IPS-20b (cell line): ENCODE data around the gene TGFBRAP1.
"Not testable (repeated sequence)": the region's sequence is repeated elsewhere in the genome, so short reads cannot be mapped to it uniquely, and the experiment has no call there.

Experiments
- H3K27ac ChIP-seq: one replicate; pipeline ENCODE4 v1.5.1; 2013; ENCODE audit warnings: low read length
- H3K27me3 ChIP-seq: 2 replicates; pipeline ENCODE4 v1.6.1; 2013; ENCODE audit warnings: mild to moderate bottlenecking, low read length, inconsistent platforms; ENCODE audit not compliant: insufficient read depth
- H3K36me3 ChIP-seq: 2 replicates; pipeline ENCODE4 v1.6.1; 2013; ENCODE audit warnings: low read depth, mild to moderate bottlenecking, inconsistent platforms, low read length, moderate library complexity; ENCODE audit not compliant: insufficient read depth
- H3K4me1 ChIP-seq: 2 replicates; pipeline ENCODE4 v1.6.1; 2013; ENCODE audit warnings: mild to moderate bottlenecking, control low read depth, inconsistent platforms, low read length, moderate library complexity; ENCODE audit not compliant: insufficient read depth
- H3K4me3 ChIP-seq: 2 replicates; pipeline ENCODE4 v1.5.1; 2013; ENCODE audit warnings: mild to moderate bottlenecking, low read length, inconsistent platforms
- H3K9ac ChIP-seq: 2 replicates; pipeline ENCODE4 v1.6.1; 2013; ENCODE audit warnings: low read depth, mild to moderate bottlenecking, inconsistent platforms, low read length, moderate library complexity
- H3K9me3 ChIP-seq: 2 replicates; pipeline ENCODE4 v1.6.1; 2013; ENCODE audit warnings: mild to moderate bottlenecking, low read depth, low read length, inconsistent platforms; ENCODE audit not compliant: insufficient read depth

The TGFBRAP1 gene

GRCh38 chr2:105339414-105339813, 9.9 kb upstream of the TGFBRAP1 start:
- peaks cover 50% of the 10 kb centered on the region for H3K36me3 ChIP-seq
- H3K9me3 ChIP-seq = no peaks in the 10 kb centered on the region
- H3K27me3 ChIP-seq = no peaks in the 10 kb centered on the region
- H3K9ac ChIP-seq = no peak overlapping the region
- no peak overlapping the region for H3K27ac ChIP-seq
- H3K4me3 ChIP-seq = 0 out of 2 replicates have a peak overlapping the region, but pooled peaks have one; percentile 98
- peaks cover 3% of the 10 kb centered on the region; the same call in 1 of the 2 replicates for H3K4me1 ChIP-seq

- no peaks in the 10 kb centered on the region for H3K27me3 ChIP-seq
Measured at GRCh38 chr2:105338020-105338385, 8.5 kb upstream of the TGFBRAP1 start.

GRCh38 chr2:105337122-105338019, 7.8 kb upstream of the TGFBRAP1 start, which contains the start of gene C2orf49:
TSS of gene C2orf49 (plus strand) at chr2:105337540. CDS start at chr2:105337588, 48 bp downstream.
- no peaks in the 10 kb centered on the region for H3K27me3 ChIP-seq

More at GRCh38 chr2:105338020-105338385, 8.5 kb upstream of the TGFBRAP1 start:
- Histone ChIP-seq H3K4me3 (peak overlapping the region; percentile 98), H3K36me3 (peaks cover 43% of the 10 kb centered on the region), H3K4me1 (peaks cover 3% of the 10 kb centered on the region; the same call in 1 of the 2 replicates), H3K27ac (no peak overlapping the region), H3K9ac (peak overlapping the region; percentile 85), H3K9me3 (no peaks in the 10 kb centered on the region)

GRCh38 chr2:105336786-105337121, 7.2 kb upstream of the TGFBRAP1 start:
- H3K36me3 ChIP-seq = peaks cover 32% of the 10 kb centered on the region
- peaks cover 3% of the 10 kb centered on the region; the same call in 1 of the 2 replicates for H3K4me1 ChIP-seq
- peak overlapping the region; percentile 92 for H3K27ac ChIP-seq
- no peaks in the 10 kb centered on the region for H3K9me3 ChIP-seq
- H3K9ac ChIP-seq = peak overlapping the region; percentile 97
- peak overlapping the region; percentile 98 for H3K4me3 ChIP-seq
- no peaks in the 10 kb centered on the region for H3K27me3 ChIP-seq

More at GRCh38 chr2:105337122-105338019, 7.8 kb upstream of the TGFBRAP1 start, which contains the start of gene C2orf49:
- H3K9me3 ChIP-seq = no peaks in the 10 kb centered on the region
- H3K36me3 ChIP-seq = peaks cover 38% of the 10 kb centered on the region
- peak within 1 kb of the TSS; percentile 97 for H3K9ac ChIP-seq
- peak within 1 kb of the TSS; percentile 98 for H3K4me3 ChIP-seq
- H3K4me1 ChIP-seq = peaks cover 3% of the 10 kb centered on the region; the same call in 1 of the 2 replicates
- H3K27ac ChIP-seq = peak within 1 kb of the TSS; percentile 92

- Histone ChIP-seq H3K36me3 (peaks cover 19% of the 10 kb centered on the region), H3K4me1 (peaks cover 3% of the 10 kb centered on the region; the same call in 1 of the 2 replicates), H3K27ac (no peak overlapping the region), H3K27me3 (peaks cover 7% of the 10 kb centered on the region), H3K9me3 (no peaks in the 10 kb centered on the region), H3K4me3 (no peak overlapping the region), H3K9ac (no peak overlapping the region)
Measured at GRCh38 chr2:105335469-105335868, 5.9 kb upstream of the TGFBRAP1 start.

- Histone ChIP-seq H3K27ac (no peak overlapping the region), H3K4me1 (peaks cover 3% of the 10 kb centered on the region; the same call in 1 of the 2 replicates), H3K27me3 (peaks cover 10% of the 10 kb centered on the region), H3K9me3 (no peaks in the 10 kb centered on the region), H3K9ac (no peak overlapping the region), H3K36me3 (peaks cover 11% of the 10 kb centered on the region), H3K4me3 (no peak overlapping the region)
Measured at GRCh38 chr2:105334211-105334610, 4.7 kb upstream of the TGFBRAP1 start.

GRCh38 chr2:105330681-105331375, 1.3 kb upstream of the TGFBRAP1 start:
- Histone ChIP-seq H3K9ac (no peak overlapping the region), H3K36me3 (peaks cover 11% of the 10 kb centered on the region), H3K27ac (no peak overlapping the region), H3K27me3 (peaks cover 10% of the 10 kb centered on the region), H3K9me3 (no peaks in the 10 kb centered on the region), H3K4me3 (no peak overlapping the region), H3K4me1 (no peaks in the 10 kb centered on the region; the same call in 1 of the 2 replicates)

- peak overlapping the region; percentile 76; the same call in 1 of the 2 replicates for H3K9ac ChIP-seq
- peak overlapping the region; percentile 85 for H3K4me3 ChIP-seq
- H3K27me3 ChIP-seq = peaks cover 10% of the 10 kb centered on the region
- peaks cover 11% of the 10 kb centered on the region for H3K4me1 ChIP-seq
- no peak overlapping the region for H3K27ac ChIP-seq
- H3K36me3 ChIP-seq = peaks cover 4% of the 10 kb centered on the region
- no peaks in the 10 kb centered on the region for H3K9me3 ChIP-seq
Measured at GRCh38 chr2:105329197-105329554, 359 bp downstream of the TGFBRAP1 start.

GRCh38 chr2:105328281-105329196, 996 bp downstream of the TGFBRAP1 start:
- H3K4me3 ChIP-seq = peak overlapping the region; percentile 85
- peaks cover 10% of the 10 kb centered on the region for H3K27me3 ChIP-seq
- H3K27ac ChIP-seq = no peak overlapping the region
- H3K9ac ChIP-seq = peak overlapping the region; percentile 76; the same call in 1 of the 2 replicates
- H3K4me1 ChIP-seq = peaks cover 11% of the 10 kb centered on the region
- no peaks in the 10 kb centered on the region for H3K9me3 ChIP-seq
- H3K36me3 ChIP-seq = no peaks in the 10 kb centered on the region

- Histone ChIP-seq H3K4me3 (no peak overlapping the region), H3K27ac (no peak overlapping the region), H3K9me3 (no peaks in the 10 kb centered on the region), H3K27me3 (peaks cover 10% of the 10 kb centered on the region), H3K9ac (no peak overlapping the region), H3K36me3 (0 out of 2 replicates have a peak, but pooled peaks cover under 1% of the 10 kb centered on the region), H3K4me1 (peaks cover 11% of the 10 kb centered on the region)
Measured at GRCh38 chr2:105327690-105328089, 1.8 kb downstream of the TGFBRAP1 start.

- H3K4me1 ChIP-seq = peaks cover 11% of the 10 kb centered on the region
- not testable (repeated sequence) for H3K9ac ChIP-seq, H3K36me3 ChIP-seq, H3K9me3 ChIP-seq, H3K4me3 ChIP-seq, H3K27ac ChIP-seq, H3K27me3 ChIP-seq
Measured at GRCh38 chr2:105327271-105327670, 2.3 kb downstream of the TGFBRAP1 start.
